ENCODE results near the gene ADGRB2. TPM values are rescaled to one million over a fixed set of nuclear protein-coding genes. Genes with fewer than 3 reads are reported as not detected.

ADGRB2 gene
- total RNA-seq, 2 experiments from 2014 or later = 4.0 to 11.4 TPM

GRCh38 chr1:31783846-31784245 lies 19.7 kb upstream of the ADGRB2 start:
- Histone ChIP-seq H3K9me2 (ENCODE audit: insufficient read depth, low read length) (no peaks in the 10 kb centered on the region), H3K36me3 (ENCODE audit: insufficient read depth, low read length) (no peaks in the 10 kb centered on the region), H3K79me2 (ENCODE audit: insufficient read depth, low read depth, low read length) (no peaks in the 10 kb centered on the region), H3K4me2 (ENCODE audit: low read length) (peak overlapping the region; percentile 66; the same call in 1 of the 2 replicates), H3K4me1 (ENCODE audit: insufficient read depth, low read length, poor library complexity, severe bottlenecking) (peaks cover 84% of the 10 kb centered on the region), H2AFZ (ENCODE audit: low read length) (peak overlapping the region; percentile 61; the same call in 1 of the 2 replicates), H3K9me3 (ENCODE audit: low read length) (no peaks in the 10 kb centered on the region), H4K20me1 (ENCODE audit: insufficient read depth, low read length) (no peaks in the 10 kb centered on the region), H3K27ac (ENCODE audit: low read depth, low read length, poor library complexity, severe bottlenecking) (peak overlapping the region; percentile 70), H3K4me3 (ENCODE audit: low read depth, low read length, poor library complexity, severe bottlenecking) (no peak overlapping the region)
- DNase-seq (ENCODE audit: low spot score) = no peak
- ChIA-PET CTCF (ENCODE audit: unreplicated experiment) (no interaction called here), POLR2A (interaction anchor here (0.7 to 1.5 kb wide), 2 partner anchors 15 to 289 kb away, joined by 3 to 5 read pairs; no protein-coding TSS in a partner anchor)
- intact Hi-C loops (cut with micrococcal nuclease; ENCODE audit: unreplicated experiment) = no loop called here
- TF ChIP-seq EZH2phosphoT487 (IDR thresholded peaks at IDR 0.05; ENCODE audit: borderline replicate concordance, low read depth, low read length) (no peak), CTCF (conservative IDR thresholded peaks at IDR 0.05; ENCODE audit: low read length) (no peak)
- no TSS peak for BruUV-seq (replicated peaks)

- ChIA-PET POLR2A (no interaction called here), CTCF (ENCODE audit: unreplicated experiment) (no interaction called here)
- Histone ChIP-seq H3K4me2 (ENCODE audit: low read length) (peak overlapping the region; percentile 9; the same call in 1 of the 2 replicates), H3K4me1 (ENCODE audit: insufficient read depth, low read length, poor library complexity, severe bottlenecking) (peaks cover 79% of the 10 kb centered on the region), H3K4me3 (ENCODE audit: low read depth, low read length, poor library complexity, severe bottlenecking) (no peak overlapping the region), H3K9me2 (ENCODE audit: insufficient read depth, low read length) (no peaks in the 10 kb centered on the region), H4K20me1 (ENCODE audit: insufficient read depth, low read length) (no peaks in the 10 kb centered on the region), H3K9me3 (ENCODE audit: low read length) (no peaks in the 10 kb centered on the region), H3K79me2 (ENCODE audit: insufficient read depth, low read depth, low read length) (no peaks in the 10 kb centered on the region), H3K27ac (ENCODE audit: low read depth, low read length, poor library complexity, severe bottlenecking) (no peak overlapping the region), H3K36me3 (ENCODE audit: insufficient read depth, low read length) (no peaks in the 10 kb centered on the region), H2AFZ (ENCODE audit: low read length) (peak overlapping the region; percentile 27; the same call in 1 of the 2 replicates)
- TF ChIP-seq CTCF (conservative IDR thresholded peaks at IDR 0.05; ENCODE audit: low read length) (no peak), EZH2phosphoT487 (IDR thresholded peaks at IDR 0.05; ENCODE audit: borderline replicate concordance, low read depth, low read length) (no peak)
- DNase-seq (ENCODE audit: low spot score) = peak; percentile 19
- BruUV-seq (replicated peaks) = no TSS peak
- intact Hi-C loops (cut with micrococcal nuclease; ENCODE audit: unreplicated experiment) = no loop called here
Observed at GRCh38 chr1:31782421-31783410, 18.6 kb upstream of the ADGRB2 start.

Data from OCI-LY7 (cell line).